ENCODE results near the gene GSTT2B.
A peak's percentile ranks its signal among the peaks of the same experiment; 100 is the strongest.
"Not testable (repeated sequence)": the region's sequence is repeated elsewhere in the genome, so short reads cannot be mapped to it uniquely, and the experiment has no call there.

GSTT2B gene

GRCh38 chr22:23961084-23961771 lies at the start of gene GSTT2B:
GSTT2B (minus strand) TSS chr22:23961195; CDS start chr22:23961131, 64 bp downstream.
- H3K4me3 ChIP-seq (ENCODE audit: low read depth in 1 of 2, low read length in 2 of 2); H3K9ac ChIP-seq (ENCODE audit: low read length); H3K9me3 ChIP-seq (ENCODE audit: low read length); H3K27ac ChIP-seq (ENCODE audit: low read depth, low read length); H3K4me1 ChIP-seq (ENCODE audit: insufficient read depth, low read length); H3K27me3 ChIP-seq (ENCODE audit: control insufficient read depth in 1 of 2, insufficient read depth in 2 of 2, low read length in 2 of 2); H3K36me3 ChIP-seq (ENCODE audit: insufficient read depth, low read length): not testable (repeated sequence)

- Histone ChIP-seq H3K9me3 (ENCODE audit: low read length) (no peaks in the 10 kb centered on the region), H3K9ac (ENCODE audit: low read length) (no peak overlapping the region), H3K27ac (ENCODE audit: low read depth, low read length) (no peak overlapping the region), H3K36me3 (ENCODE audit: insufficient read depth, low read length) (no peaks in the 10 kb centered on the region), H3K27me3 (ENCODE audit: control insufficient read depth in 1 of 2, insufficient read depth in 2 of 2, low read length in 2 of 2) (no peaks in the 10 kb centered on the region), H3K4me3 (ENCODE audit: low read depth in 1 of 2, low read length in 2 of 2) (no peak overlapping the region), H3K4me1 (ENCODE audit: insufficient read depth, low read length) (peaks cover 13% of the 10 kb centered on the region)
Measured at GRCh38 chr22:24010018-24010391, 49.0 kb upstream of the GSTT2B start.

- Histone ChIP-seq H3K4me3 (ENCODE audit: low read depth in 1 of 2, low read length in 2 of 2) (no peak overlapping the region), H3K36me3 (ENCODE audit: insufficient read depth, low read length) (no peaks in the 10 kb centered on the region), H3K27ac (ENCODE audit: low read depth, low read length) (no peak overlapping the region), H3K27me3 (ENCODE audit: control insufficient read depth in 1 of 2, insufficient read depth in 2 of 2, low read length in 2 of 2) (no peaks in the 10 kb centered on the region), H3K9ac (ENCODE audit: low read length) (no peak overlapping the region), H3K4me1 (ENCODE audit: insufficient read depth, low read length) (peaks cover 15% of the 10 kb centered on the region), H3K9me3 (ENCODE audit: low read length) (no peaks in the 10 kb centered on the region)
Measured at GRCh38 chr22:24009227-24010017, 48.4 kb upstream of the GSTT2B start.

GRCh38 chr22:24008381-24009226 lies 47.6 kb upstream of the GSTT2B start:
- H3K4me3 ChIP-seq (ENCODE audit: low read depth in 1 of 2, low read length in 2 of 2) = no peak overlapping the region
- no peaks in the 10 kb centered on the region for H3K27me3 ChIP-seq (ENCODE audit: control insufficient read depth in 1 of 2, insufficient read depth in 2 of 2, low read length in 2 of 2)
- no peak overlapping the region for H3K9ac ChIP-seq (ENCODE audit: low read length)
- H3K36me3 ChIP-seq (ENCODE audit: insufficient read depth, low read length) = no peaks in the 10 kb centered on the region
- no peaks in the 10 kb centered on the region for H3K9me3 ChIP-seq (ENCODE audit: low read length)
- no peak overlapping the region for H3K27ac ChIP-seq (ENCODE audit: low read depth, low read length)
- H3K4me1 ChIP-seq (ENCODE audit: insufficient read depth, low read length) = peaks cover 15% of the 10 kb centered on the region

GRCh38 chr22:24008022-24008283 lies 47.0 kb upstream of the GSTT2B start:
- no peaks in the 10 kb centered on the region for H3K27me3 ChIP-seq (ENCODE audit: control insufficient read depth in 1 of 2, insufficient read depth in 2 of 2, low read length in 2 of 2)
- H3K4me1 ChIP-seq (ENCODE audit: insufficient read depth, low read length) = peaks cover 15% of the 10 kb centered on the region
- no peaks in the 10 kb centered on the region for H3K9me3 ChIP-seq (ENCODE audit: low read length)
- no peak overlapping the region for H3K9ac ChIP-seq (ENCODE audit: low read length)
- no peaks in the 10 kb centered on the region for H3K36me3 ChIP-seq (ENCODE audit: insufficient read depth, low read length)
- no peak overlapping the region for H3K4me3 ChIP-seq (ENCODE audit: low read depth in 1 of 2, low read length in 2 of 2)
- H3K27ac ChIP-seq (ENCODE audit: low read depth, low read length) = no peak overlapping the region

- no peak overlapping the region for H3K4me3 ChIP-seq (ENCODE audit: low read depth in 1 of 2, low read length in 2 of 2)
- H3K4me1 ChIP-seq (ENCODE audit: insufficient read depth, low read length) = peaks cover 14% of the 10 kb centered on the region
- H3K27me3 ChIP-seq (ENCODE audit: control insufficient read depth in 1 of 2, insufficient read depth in 2 of 2, low read length in 2 of 2) = no peaks in the 10 kb centered on the region
- H3K9me3 ChIP-seq (ENCODE audit: low read length) = no peaks in the 10 kb centered on the region
- no peaks in the 10 kb centered on the region for H3K36me3 ChIP-seq (ENCODE audit: insufficient read depth, low read length)
- H3K27ac ChIP-seq (ENCODE audit: low read depth, low read length) = no peak overlapping the region
- no peak overlapping the region for H3K9ac ChIP-seq (ENCODE audit: low read length)
Measured at GRCh38 chr22:24007253-24008021, 46.4 kb upstream of the GSTT2B start.

- Histone ChIP-seq H3K27me3 (ENCODE audit: control insufficient read depth in 1 of 2, insufficient read depth in 2 of 2, low read length in 2 of 2) (no peaks in the 10 kb centered on the region), H3K36me3 (ENCODE audit: insufficient read depth, low read length) (no peaks in the 10 kb centered on the region), H3K4me3 (ENCODE audit: low read depth in 1 of 2, low read length in 2 of 2) (no peak overlapping the region), H3K27ac (ENCODE audit: low read depth, low read length) (no peak overlapping the region), H3K9me3 (ENCODE audit: low read length) (no peaks in the 10 kb centered on the region), H3K9ac (ENCODE audit: low read length) (no peak overlapping the region), H3K4me1 (ENCODE audit: insufficient read depth, low read length) (peaks cover 11% of the 10 kb centered on the region)
Measured at GRCh38 chr22:24006914-24007214, 45.9 kb upstream of the GSTT2B start.

GRCh38 chr22:24006207-24006913 lies 45.4 kb upstream of the GSTT2B start:
- no peaks in the 10 kb centered on the region for H3K9me3 ChIP-seq (ENCODE audit: low read length)
- peaks cover 11% of the 10 kb centered on the region for H3K4me1 ChIP-seq (ENCODE audit: insufficient read depth, low read length)
- no peaks in the 10 kb centered on the region for H3K27me3 ChIP-seq (ENCODE audit: control insufficient read depth in 1 of 2, insufficient read depth in 2 of 2, low read length in 2 of 2)
- H3K27ac ChIP-seq (ENCODE audit: low read depth, low read length) = no peak overlapping the region
- no peaks in the 10 kb centered on the region for H3K36me3 ChIP-seq (ENCODE audit: insufficient read depth, low read length)
- H3K4me3 ChIP-seq (ENCODE audit: low read depth in 1 of 2, low read length in 2 of 2) = no peak overlapping the region
- H3K9ac ChIP-seq (ENCODE audit: low read length) = no peak overlapping the region

GRCh38 chr22:24005201-24005600 lies 44.2 kb upstream of the GSTT2B start, which contains the start of gene GSTT4:
GSTT4 (minus strand) TSS chr22:24005453; CDS start chr22:24005356, 97 bp downstream.
- Histone ChIP-seq H3K4me3 (ENCODE audit: low read depth in 1 of 2, low read length in 2 of 2) (no peak within 1 kb of the TSS), H3K9me3 (ENCODE audit: low read length) (no peaks in the 10 kb centered on the region), H3K9ac (ENCODE audit: low read length) (no peak within 1 kb of the TSS), H3K27ac (ENCODE audit: low read depth, low read length) (peak within 1 kb of the TSS; percentile 3), H3K36me3 (ENCODE audit: insufficient read depth, low read length) (no peaks in the 10 kb centered on the region), H3K27me3 (ENCODE audit: control insufficient read depth in 1 of 2, insufficient read depth in 2 of 2, low read length in 2 of 2) (no peaks in the 10 kb centered on the region), H3K4me1 (ENCODE audit: insufficient read depth, low read length) (peaks cover 11% of the 10 kb centered on the region)

GRCh38 chr22:24003887-24004286 lies 42.9 kb upstream of the GSTT2B start:
- Histone ChIP-seq H3K9me3 (ENCODE audit: low read length) (no peaks in the 10 kb centered on the region), H3K4me3 (ENCODE audit: low read depth in 1 of 2, low read length in 2 of 2) (no peak overlapping the region), H3K27ac (ENCODE audit: low read depth, low read length) (no peak overlapping the region), H3K9ac (ENCODE audit: low read length) (no peak overlapping the region), H3K27me3 (ENCODE audit: control insufficient read depth in 1 of 2, insufficient read depth in 2 of 2, low read length in 2 of 2) (no peaks in the 10 kb centered on the region), H3K4me1 (ENCODE audit: insufficient read depth, low read length) (peaks cover 11% of the 10 kb centered on the region), H3K36me3 (ENCODE audit: insufficient read depth, low read length) (no peaks in the 10 kb centered on the region)

Data from muscle layer of colon (tissue), 2 donors.